Measurements from ENCODE around the gene MATN1.
"Not testable (repeated sequence)": the region's sequence is repeated elsewhere in the genome, so short reads cannot be mapped to it uniquely, and the experiment has no call there.

Gene MATN1

GRCh38 chr1:30697571-30698376 lies 25.6 kb downstream of the MATN1 start:
- no peak for DNase-seq (ENCODE audit: low read depth in 2 of 2)

DNA sequence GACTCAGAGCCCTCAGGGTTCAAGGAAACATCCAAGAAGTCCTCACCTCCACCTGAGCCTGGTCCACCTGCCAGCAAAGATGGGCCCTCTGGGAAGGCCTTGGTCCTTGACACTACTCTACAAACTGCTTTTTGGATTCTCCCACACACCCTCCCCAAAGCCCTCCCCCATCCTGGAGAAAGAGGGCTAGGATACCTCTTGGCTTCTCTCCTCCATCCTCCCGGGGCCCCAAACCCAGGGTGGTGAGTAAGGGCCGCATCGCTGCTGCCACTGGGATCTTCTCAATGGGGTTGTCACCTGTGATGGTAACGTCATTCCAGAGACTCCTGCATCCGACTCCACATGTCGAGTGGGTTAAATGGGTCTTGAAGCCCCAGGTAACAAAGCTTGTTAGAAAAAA lies 26.6 kb downstream of the MATN1 start:
- no peak for DNase-seq (ENCODE audit: low read depth in 2 of 2)

GRCh38 chr1:30695439-30695841 lies 27.9 kb downstream of the MATN1 start:
- DNase-seq (ENCODE audit: low read depth in 2 of 2): no peak

DNA sequence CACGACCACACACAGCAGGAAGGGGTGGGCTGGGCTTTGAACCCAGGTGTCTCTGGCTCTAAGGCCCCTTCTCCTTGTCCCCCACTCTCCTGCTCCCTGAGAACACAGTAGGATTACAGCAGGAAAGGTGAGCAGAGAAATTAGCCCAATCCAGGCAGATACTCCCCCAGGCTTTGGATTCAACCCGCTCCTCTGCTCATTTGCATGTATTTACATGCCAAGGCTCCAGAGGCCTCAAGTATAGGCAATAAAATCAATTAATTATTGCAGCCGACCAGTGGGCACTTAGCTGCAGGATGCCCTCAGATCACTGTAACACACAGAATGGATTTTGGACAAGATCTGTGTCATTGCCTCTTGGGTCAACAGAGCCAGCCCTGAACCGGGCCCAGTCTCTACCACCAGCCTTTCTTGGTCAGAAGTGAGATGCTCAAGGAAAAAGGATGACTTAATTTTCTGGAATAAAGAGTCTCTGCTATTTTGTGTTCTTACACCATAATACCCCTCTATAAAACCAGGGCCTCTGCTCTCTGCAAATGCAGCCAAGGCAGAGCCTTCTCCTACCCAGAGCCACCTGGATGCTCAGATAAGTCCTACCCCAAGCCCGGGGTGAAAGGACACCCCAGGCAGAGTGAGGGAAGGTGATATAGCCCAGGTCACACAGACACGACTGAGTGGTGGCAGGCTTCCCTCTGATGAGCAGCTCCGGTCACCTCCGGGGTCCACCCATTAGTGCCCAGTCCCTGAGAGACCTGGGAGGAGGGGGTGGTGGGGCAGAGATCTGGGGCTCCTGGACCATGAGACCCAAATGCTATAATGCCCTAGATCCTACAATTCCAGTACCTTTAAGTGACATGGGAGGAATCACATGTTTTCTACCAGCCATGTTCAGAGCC lies 28.9 kb downstream of the MATN1 start:
- no peak for DNase-seq (ENCODE audit: low read depth in 2 of 2)

DNA sequence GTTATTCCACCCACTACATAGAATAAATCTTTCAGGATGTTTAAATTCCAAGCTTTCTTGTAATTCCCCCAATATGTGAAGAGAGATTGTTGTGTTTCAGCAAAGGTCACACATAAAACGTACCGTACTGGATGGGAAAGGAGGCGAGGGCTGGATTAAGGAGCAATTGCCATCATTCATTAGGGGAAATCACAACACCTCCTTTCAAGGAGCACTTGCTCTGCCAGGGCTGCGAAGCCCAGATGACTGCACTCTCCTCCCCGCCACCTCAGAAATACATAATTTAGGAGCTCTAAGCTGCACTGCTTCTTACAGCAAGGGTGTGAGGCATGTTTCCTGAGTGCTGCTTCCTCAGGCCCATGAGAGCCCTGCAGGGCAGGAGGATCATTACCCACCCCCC lies 29.6 kb downstream of the MATN1 start:
- DNase-seq (ENCODE audit: low read depth in 2 of 2): no peak

DNA sequence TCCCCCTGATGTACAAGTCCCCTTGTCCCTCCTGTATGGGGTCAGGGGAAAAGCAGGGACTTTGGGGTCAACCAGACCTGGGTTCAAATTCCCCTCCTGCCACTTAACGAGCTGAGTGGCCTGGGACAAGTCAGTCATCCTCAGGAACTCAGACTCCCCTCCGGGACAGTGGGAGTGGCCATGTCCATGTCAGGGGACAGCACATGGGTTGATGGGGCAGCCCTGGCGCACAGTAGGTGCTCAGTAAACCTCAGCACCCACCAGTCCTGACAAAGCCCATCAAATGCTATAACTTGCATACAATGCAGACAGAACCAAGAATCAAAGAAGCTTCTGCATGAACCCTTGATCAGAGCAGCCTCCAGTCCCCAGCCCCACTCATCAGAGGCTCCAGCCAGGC lies 30.0 kb downstream of the MATN1 start:
- DNase-seq (ENCODE audit: low read depth in 2 of 2): no peak

DNA sequence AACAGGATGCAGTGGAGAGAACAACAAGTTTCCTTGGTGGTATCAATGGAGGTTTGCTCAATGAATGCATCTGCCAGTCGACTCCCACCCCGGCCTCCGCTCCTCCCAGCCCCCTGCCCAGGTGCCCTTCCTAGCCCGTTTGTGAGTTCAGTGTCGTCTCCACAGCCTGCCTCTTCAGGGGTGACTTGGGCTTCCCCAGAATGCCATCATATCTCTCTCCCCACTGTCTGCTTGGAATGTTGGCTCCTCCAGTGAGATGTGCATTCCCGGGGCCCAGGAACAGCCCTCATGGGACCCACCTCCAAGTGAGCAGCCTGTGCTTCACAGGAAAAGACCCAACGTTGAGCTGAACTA lies 30.5 kb downstream of the MATN1 start:
- DNase-seq (ENCODE audit: low read depth in 2 of 2): no peak

DNA sequence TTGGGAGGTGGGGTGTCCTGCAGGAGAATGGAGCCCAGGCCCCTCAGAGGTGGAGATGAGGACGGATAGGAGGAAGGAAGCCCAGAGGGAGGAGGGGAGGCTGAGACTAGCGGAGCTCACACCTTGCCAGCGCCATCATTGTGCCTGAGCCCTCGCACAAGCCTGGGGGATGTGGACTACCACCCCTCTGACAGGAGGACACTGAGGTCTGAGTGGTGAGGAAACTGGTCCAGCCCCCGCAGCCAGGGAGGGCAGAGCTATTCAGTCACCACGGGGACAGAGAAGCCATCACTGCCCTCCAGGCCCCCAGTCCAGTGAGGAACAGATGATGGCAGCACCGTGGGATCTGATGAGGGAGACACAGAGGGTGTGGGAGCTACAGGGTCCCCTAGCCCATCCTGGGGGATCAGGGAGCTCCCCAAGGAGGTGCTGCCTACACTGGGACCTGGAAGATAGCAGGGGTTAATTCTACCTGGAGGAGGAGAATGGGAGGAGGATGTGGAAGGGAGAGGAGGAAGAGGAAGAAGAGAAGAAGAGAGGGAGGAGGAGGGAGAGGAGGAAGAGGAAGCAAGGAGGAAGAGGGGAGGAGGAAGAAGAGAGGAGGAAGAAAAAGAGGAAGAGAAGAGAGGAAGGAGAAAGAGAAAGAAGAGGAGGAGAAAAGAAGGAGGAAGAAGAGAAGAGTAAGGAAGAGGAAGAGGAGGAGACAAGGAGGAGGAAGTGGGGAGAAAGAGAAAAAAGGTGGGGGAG lies 31.0 kb downstream of the MATN1 start:
- DNase-seq (ENCODE audit: low read depth in 2 of 2): no peak

DNA sequence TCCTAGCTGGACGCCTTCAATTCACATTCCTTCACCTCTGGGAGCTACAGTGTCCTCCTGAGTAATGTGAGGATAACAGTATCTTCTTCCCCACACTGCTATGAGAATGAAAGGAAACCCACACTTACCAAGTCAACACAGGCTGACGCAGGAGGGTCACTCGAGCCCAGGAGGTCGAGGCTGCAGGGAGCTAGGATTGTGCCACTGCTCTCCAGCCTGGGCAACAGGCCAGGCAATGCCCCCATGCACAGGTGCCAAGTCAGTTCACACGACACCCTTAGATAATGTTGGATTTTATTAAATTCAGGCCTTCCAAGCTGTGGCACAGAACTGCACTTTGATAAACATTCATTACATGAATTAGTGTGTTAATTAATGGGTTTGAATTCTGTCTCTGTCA lies 31.9 kb downstream of the MATN1 start:
- no peak for DNase-seq (ENCODE audit: low read depth in 2 of 2)

GRCh38 chr1:30689901-30690645 lies 33.3 kb downstream of the MATN1 start:
- no peak for DNase-seq (ENCODE audit: low read depth in 2 of 2)

DNA sequence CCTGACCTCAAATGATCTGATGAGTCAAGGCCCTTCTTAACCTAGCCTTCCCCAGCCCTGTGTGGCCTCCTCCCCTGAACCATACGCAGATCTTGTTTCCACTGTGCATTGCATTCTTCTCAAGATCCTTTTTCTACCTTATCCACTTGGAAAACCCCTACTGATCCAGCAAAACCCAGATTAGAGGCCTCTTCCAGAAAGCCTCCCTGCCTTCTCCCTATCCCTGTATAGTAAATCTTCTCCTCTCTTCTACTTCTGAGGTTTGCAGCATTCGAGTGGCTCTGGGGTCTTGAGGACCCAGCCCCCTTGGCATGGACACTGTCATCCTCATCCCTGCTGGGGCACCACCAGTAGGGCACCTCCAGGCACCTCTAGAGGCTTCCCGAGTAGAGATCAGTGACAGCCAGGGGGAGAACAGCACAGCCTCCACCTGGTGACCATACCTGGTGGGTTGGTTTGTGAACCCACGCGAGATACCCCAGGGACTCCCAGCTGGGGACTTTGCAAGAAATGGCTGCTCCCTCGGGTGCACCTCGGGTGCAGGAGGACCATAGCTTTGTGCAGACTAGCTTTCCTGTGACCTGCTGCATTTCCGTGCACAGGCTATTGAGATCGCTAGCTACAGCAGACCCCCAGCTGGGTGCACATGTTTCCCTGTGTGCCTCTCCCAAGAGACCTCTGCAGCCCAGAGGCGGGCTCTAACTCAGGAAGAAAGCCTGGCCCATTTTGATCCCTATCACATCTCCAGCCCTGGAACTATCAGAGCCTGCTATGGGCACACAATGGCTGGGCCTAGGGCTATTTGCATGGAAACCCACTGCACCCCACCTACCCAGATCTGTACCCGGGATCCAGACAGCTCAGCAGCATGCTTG lies 34.2 kb downstream of the MATN1 start:
- no peak for DNase-seq (ENCODE audit: low read depth in 2 of 2)

- DNase-seq (ENCODE audit: low read depth in 2 of 2): not testable (repeated sequence)
These were observed 34.9 kb downstream of the MATN1 start for GRCh38 chr1:30688516-30688915.

DNA sequence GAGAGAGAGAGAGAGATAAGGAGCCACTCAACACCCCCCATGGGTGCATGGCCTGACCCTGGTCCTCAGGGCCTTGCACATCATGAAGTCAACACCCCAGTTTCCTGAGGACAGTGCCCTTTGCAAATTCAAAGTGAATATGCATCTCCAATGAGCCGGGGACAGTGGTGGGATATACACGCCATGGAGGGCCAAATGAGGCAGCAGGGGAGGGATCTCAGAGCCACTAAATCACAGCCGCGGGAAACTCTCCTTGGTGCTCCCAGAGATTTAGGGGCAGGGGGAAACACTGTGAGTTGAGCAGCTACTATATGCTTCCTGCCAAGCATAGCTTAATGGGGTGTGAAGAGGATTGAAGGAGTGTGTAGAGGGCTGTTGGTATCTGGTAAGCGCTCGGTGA lies 35.5 kb downstream of the MATN1 start:
- no peak for DNase-seq (ENCODE audit: low read depth in 2 of 2)

GRCh38 chr1:30686236-30686935 lies 37.0 kb downstream of the MATN1 start:
- no peak for DNase-seq (ENCODE audit: low read depth in 2 of 2)

GRCh38 chr1:30685796-30686165 lies 37.6 kb downstream of the MATN1 start:
- no peak for DNase-seq (ENCODE audit: low read depth in 2 of 2)

- DNase-seq (ENCODE audit: low read depth in 2 of 2): peak in 1 of 2 donors; percentile 1
These were observed 38.2 kb downstream of the MATN1 start for GRCh38 chr1:30684881-30685795.

GRCh38 chr1:30684259-30684658 lies 39.1 kb downstream of the MATN1 start:
- no peak for DNase-seq (ENCODE audit: low read depth in 2 of 2)

- DNase-seq (ENCODE audit: low read depth in 2 of 2): no peak
These were observed 39.7 kb downstream of the MATN1 start for GRCh38 chr1:30683699-30684098.

Data from activated CD8-positive, alpha-beta memory T cell treated with anti-CD3 and anti-CD28 coated beads for 4 hours (primary cell).